ENCODE data around the gene KRTAP27-1. TPM values are rescaled to one million over a fixed set of nuclear protein-coding genes. Genes with fewer than 3 reads are reported as not detected.

KRTAP27-1 gene
- total RNA-seq, 4 donors from 2014 or later, result not detected

DNA sequence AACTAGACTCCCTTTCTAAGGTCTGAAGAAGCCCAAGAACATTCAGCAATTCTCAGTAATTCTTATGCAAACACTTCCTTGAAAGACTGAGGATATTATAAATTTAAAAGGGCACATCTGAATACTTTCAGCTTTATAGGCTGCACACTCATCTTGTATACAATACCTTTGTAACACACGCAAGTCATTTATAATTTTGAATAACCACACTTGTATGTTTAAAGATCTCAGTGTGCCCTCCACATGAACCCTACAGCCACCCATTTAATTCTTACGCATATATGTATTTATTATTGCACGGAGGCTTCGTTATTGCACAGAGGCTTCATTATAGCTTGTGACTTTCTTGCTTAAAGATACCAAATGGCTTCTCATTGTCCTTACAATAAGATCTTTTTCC is 1.2 kb upstream of the KRTAP27-1 start:
- Histone ChIP-seq H3K27ac (no peak overlapping the region), H3K4me1 (peaks cover 0 to 3% (median 0%) of the 10 kb centered on the region in 4 donors), H3K27me3 (no peaks in the 10 kb centered on the region), H3K36me3 (no peaks in the 10 kb centered on the region), H3K9me3 (no peaks in the 10 kb centered on the region), H3K4me3 (no peak overlapping the region)
- TF ChIP-seq POLR2A (IDR thresholded peaks at IDR 0.05) (no peak), EP300 (IDR thresholded peaks at IDR 0.05) (no peak)
- TF ChIP-seq, protein P1, sequence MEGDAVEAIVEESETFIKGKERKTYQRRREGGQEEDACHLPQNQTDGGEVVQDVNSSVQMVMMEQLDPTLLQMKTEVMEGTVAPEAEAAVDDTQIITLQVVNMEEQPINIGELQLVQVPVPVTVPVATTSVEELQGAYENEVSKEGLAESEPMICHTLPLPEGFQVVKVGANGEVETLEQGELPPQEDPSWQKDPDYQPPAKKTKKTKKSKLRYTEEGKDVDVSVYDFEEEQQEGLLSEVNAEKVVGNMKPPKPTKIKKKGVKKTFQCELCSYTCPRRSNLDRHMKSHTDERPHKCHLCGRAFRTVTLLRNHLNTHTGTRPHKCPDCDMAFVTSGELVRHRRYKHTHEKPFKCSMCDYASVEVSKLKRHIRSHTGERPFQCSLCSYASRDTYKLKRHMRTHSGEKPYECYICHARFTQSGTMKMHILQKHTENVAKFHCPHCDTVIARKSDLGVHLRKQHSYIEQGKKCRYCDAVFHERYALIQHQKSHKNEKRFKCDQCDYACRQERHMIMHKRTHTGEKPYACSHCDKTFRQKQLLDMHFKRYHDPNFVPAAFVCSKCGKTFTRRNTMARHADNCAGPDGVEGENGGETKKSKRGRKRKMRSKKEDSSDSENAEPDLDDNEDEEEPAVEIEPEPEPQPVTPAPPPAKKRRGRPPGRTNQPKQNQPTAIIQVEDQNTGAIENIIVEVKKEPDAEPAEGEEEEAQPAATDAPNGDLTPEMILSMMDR (IDR thresholded peaks at IDR 0.05), result no peak
- DNase-seq (ENCODE audit: low spot score in 2 of 2), result no peak
- 51 to 64% methylated on average over 4 of the region's 4 CpGs for WGBS, 2 donors

DNA sequence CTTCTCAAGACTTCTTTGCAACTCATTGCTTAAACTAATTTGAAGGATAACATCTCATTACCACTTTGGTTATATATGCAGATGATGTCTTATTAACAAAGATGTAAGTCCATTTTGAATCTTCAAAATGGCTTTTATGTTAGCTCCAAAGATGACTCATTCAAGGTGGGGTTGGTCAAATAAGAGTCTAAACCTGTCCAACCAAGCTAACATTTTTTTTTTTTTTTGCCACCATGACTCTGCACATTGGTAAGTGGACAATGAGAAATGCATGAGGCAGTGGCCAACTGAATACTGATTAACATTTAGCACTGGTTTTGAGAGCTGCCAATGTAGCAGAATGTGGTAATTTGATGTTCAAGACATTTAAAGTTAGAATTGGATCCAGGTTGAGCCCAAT is 278 bp upstream of the KRTAP27-1 start:
- Histone ChIP-seq H3K36me3 (no peaks in the 10 kb centered on the region), H3K4me1 (peaks cover 0 to 3% (median 0%) of the 10 kb centered on the region in 4 donors), H3K27ac (no peak overlapping the region), H3K4me3 (no peak overlapping the region), H3K27me3 (no peaks in the 10 kb centered on the region), H3K9me3 (no peaks in the 10 kb centered on the region)
- TF ChIP-seq POLR2A (IDR thresholded peaks at IDR 0.05) (no peak), EP300 (IDR thresholded peaks at IDR 0.05) (no peak)
- TF ChIP-seq, protein P1 (IDR thresholded peaks at IDR 0.05), result no peak
- no peak for DNase-seq (ENCODE audit: low spot score in 2 of 2)

DNA sequence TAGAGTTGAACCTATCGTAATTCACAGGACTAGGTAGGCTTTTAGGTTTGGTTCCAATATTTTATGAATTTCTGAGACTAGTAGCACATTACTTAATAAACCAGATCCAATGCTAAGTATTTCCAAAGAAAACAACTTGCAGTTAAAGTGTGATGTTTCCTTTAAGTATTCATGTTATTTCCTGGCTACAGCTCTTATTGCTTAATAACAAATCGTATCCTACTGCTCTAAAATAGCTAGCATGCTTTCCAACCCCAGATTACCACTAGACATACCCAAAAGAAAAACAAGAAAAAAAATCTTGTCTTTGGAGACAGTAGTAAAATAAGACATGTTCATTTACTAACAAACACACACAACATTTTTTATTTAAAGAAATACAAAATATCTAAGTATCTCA is 898 bp downstream of the KRTAP27-1 start:
- H3K36me3 ChIP-seq, result no peaks in the 10 kb centered on the region
- no peaks in the 10 kb centered on the region for H3K9me3 ChIP-seq
- H3K4me1 ChIP-seq, result peaks cover 0 to 3% (median 0%) of the 10 kb centered on the region in 4 donors
- WGBS, 2 donors, result 53 to 57% methylated on average over 2 of the region's 2 CpGs
- H3K4me3 ChIP-seq, result no peak overlapping the region
- TF ChIP-seq EP300 (IDR thresholded peaks at IDR 0.05) (no peak), POLR2A (IDR thresholded peaks at IDR 0.05) (no peak)
- TF ChIP-seq, protein P1 (IDR thresholded peaks at IDR 0.05), result no peak
- no peaks in the 10 kb centered on the region for H3K27me3 ChIP-seq
- no peak for DNase-seq (ENCODE audit: low spot score in 2 of 2)
- H3K27ac ChIP-seq, result no peak overlapping the region

DNA sequence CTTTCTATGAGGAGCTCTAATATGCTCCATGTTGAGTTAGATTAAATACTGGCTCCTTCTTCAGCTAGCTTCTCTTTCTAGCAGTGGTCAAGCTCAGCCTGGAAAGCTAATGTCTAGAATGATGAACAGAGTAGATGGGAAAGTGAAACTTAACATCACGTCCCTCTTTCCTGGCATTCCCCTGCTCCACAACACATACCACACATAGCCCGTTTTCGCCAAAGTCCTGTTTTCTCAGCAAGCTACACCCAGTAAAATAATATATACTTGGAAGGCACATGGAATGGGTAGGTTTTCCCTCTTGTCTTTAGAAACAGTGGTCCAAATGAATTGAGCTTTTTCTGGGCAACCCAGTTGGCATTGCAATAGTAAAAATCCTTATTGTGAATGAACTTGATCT is 3.8 kb downstream of the KRTAP27-1 start:
- Histone ChIP-seq H3K27ac (no peak overlapping the region), H3K36me3 (no peaks in the 10 kb centered on the region), H3K9me3 (no peaks in the 10 kb centered on the region), H3K4me3 (no peak overlapping the region), H3K4me1 (peaks cover 0 to 3% (median 0%) of the 10 kb centered on the region in 4 donors), H3K27me3 (no peaks in the 10 kb centered on the region)
- no peak for DNase-seq (ENCODE audit: low spot score in 2 of 2)
- TF ChIP-seq, protein P1 (IDR thresholded peaks at IDR 0.05), result no peak
- TF ChIP-seq EP300 (IDR thresholded peaks at IDR 0.05) (no peak), POLR2A (IDR thresholded peaks at IDR 0.05) (no peak)
- WGBS, 2 donors, result 74 to 78% methylated on average over 3 of the region's 3 CpGs

DNA sequence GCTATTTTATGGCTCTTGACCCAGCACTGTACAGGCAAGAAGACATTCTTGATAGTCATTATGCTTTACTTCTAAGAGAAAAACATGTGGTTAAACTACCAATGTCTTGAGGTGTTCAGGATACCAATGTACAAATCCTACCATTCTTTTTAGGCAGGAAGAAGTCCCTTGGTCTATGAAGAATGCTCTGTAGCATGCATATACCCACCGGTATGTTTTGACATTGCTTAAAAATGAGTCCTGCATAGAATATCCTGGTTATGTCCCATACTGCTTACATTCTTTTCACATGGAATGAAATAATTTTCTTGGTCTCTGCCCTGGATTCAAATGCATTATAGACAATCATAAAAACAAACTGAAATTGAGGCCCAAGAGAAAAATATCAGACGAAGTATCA is 4.8 kb downstream of the KRTAP27-1 start:
- Histone ChIP-seq H3K27me3 (no peaks in the 10 kb centered on the region), H3K4me1 (peaks cover 0 to 3% (median 0%) of the 10 kb centered on the region in 4 donors), H3K9me3 (no peaks in the 10 kb centered on the region), H3K36me3 (no peaks in the 10 kb centered on the region), H3K27ac (no peak overlapping the region), H3K4me3 (no peak overlapping the region)
- 87 to 91% methylated on average over 2 of the region's 2 CpGs for WGBS, 2 donors
- TF ChIP-seq POLR2A (IDR thresholded peaks at IDR 0.05) (no peak), EP300 (IDR thresholded peaks at IDR 0.05) (no peak)
- TF ChIP-seq, protein P1 (IDR thresholded peaks at IDR 0.05), result no peak
- DNase-seq (ENCODE audit: low spot score in 2 of 2), result no peak
